Measurements from ENCODE around the gene CCDC85B. TPM values are rescaled to one million over a fixed set of nuclear protein-coding genes. Genes with fewer than 3 reads are reported as not detected.
"Not testable (repeated sequence)": the region's sequence is repeated elsewhere in the genome, so short reads cannot be mapped to it uniquely, and the experiment has no call there.

Gene CCDC85B
- 10 to 100 TPM; 16.0 to 34.3 (median 28.0) TPM for total RNA-seq

DNA sequence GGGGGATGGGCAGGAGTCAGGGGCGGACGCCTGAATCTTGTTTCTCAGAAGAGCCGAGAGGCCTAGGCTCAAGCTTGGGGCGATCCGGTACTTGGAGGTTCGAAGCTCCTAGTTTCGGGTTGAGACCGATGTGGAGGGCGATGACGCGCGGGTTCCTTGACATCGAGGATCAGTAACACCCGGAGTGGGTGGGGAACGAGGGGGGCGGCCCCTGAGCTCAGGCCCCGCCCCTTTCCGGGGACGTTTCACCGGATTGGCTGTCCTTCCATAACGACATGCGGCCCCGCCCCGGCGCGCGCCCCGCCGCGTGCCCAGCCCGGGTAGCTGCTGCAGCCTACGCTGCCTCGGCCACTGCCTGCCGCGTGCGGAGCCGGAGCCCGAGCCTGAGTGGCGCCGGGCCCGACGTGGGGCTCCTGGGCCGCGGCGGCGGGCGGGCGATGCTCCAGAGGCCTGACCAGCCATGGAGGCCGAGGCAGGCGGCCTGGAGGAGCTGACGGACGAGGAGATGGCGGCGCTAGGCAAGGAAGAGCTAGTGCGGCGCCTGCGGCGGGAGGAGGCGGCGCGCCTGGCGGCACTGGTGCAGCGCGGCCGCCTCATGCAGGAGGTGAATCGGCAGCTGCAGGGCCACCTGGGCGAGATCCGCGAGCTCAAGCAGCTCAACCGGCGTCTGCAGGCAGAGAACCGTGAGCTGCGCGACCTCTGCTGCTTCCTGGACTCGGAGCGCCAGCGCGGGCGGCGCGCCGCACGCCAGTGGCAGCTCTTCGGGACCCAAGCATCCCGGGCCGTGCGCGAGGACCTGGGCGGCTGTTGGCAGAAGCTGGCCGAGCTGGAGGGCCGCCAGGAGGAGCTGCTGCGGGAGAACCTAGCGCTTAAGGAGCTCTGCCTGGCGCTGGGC is at the start of gene CCDC85B:
TSS of gene CCDC85B (plus strand) at position 350 of the 895 bp plus-strand sequence. CDS start at position 461, 111 bp downstream.
- TF ChIP-seq POLR2A (IDR thresholded peaks at IDR 0.05) (peak in 3 of 4 donors; percentile 82 to 99 (median 96)), CTCF (IDR thresholded peaks at IDR 0.05) (peak in 3 of 6 experiments; percentile 20 to 25 (median 20))
- peak; percentile 91 for DNase-seq
- Histone ChIP-seq H3K27me3 (no peaks in the 10 kb centered on the region), H3K27ac (peak within 1 kb of the TSS; percentile 93 to 98 (median 97)), H3K9me3 (no peaks in the 10 kb centered on the region), H3K36me3 (peaks cover 0 to 38% (median 3%) of the 10 kb centered on the region in 3 donors), H3K4me3 (peak within 1 kb of the TSS; percentile 64 to 90 (median 83)), H3K4me1 (peaks cover 53 to 82% (median 57%) of the 10 kb centered on the region in 3 donors)
- WGBS, 2 donors = 0% methylated on average over 7 to 9 of the region's 94 CpGs
- intact Hi-C loops (cut with DNase I) = no loop called here

DNA sequence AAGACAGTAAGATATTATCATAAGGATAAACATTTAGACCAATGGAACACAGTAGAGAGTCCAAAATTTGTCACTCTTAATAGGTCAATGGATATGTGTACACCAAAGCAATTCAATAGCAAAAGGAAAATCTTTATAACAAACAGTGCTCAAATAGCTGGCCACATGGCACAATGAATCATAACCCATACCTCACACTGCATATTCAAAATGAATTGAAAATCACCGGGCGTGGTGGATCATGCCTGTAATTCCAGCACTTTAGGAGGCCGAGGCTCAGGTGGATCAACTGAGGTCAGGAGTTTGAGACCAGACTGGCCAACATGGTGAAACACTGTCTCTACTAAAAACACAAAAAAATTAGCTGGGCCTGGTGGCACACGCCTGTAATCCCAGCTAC is 48.3 kb upstream of the CCDC85B start:
- Histone ChIP-seq H3K4me1 (no peaks in the 10 kb centered on the region), H3K36me3 (no peaks in the 10 kb centered on the region), H3K9me3 (no peaks in the 10 kb centered on the region), H3K4me3 (no peak overlapping the region), H3K27ac (no peak overlapping the region), H3K27me3 (no peaks in the 10 kb centered on the region)
- no peak for DNase-seq
- no peak for TF ChIP-seq CTCF (IDR thresholded peaks at IDR 0.05)
- no peak for TF ChIP-seq POLR2A (IDR thresholded peaks at IDR 0.05)
- 71 to 80% methylated on average over 4 of the region's 4 CpGs for WGBS, 2 donors
- intact Hi-C loops (cut with DNase I) = no loop called here

DNA sequence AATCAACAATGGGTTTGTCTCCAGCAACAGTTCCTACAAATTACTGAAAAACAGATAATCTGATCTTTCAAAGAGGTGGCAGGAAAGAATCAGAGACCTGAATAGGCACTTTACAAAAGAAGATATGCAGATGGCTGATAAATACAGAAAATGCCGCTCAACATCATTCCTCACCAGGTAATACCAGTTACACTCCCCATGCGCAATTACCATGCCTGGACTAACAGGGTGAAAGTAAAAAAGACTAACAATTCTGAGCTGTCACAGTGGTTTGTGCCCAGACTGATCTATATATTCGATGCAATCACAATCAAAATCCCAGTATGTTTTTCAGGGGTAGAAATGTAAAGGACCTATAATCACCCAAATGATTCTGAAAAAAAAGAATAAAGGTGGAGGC is 46.7 kb upstream of the CCDC85B start:
- intact Hi-C loops (cut with DNase I) = no loop called here
- no peak for TF ChIP-seq POLR2A (IDR thresholded peaks at IDR 0.05)
- TF ChIP-seq CTCF (IDR thresholded peaks at IDR 0.05) = no peak

GRCh38 chr11:65844231-65844872 is 46.1 kb upstream of the CCDC85B start:
- intact Hi-C loops (cut with DNase I) = no loop called here
- DNase-seq = no peak
- 79 to 80% methylated on average over 9 to 10 of the region's 10 CpGs for WGBS, 2 donors
- H3K36me3 ChIP-seq = no peaks in the 10 kb centered on the region
- H3K27ac ChIP-seq = no peak overlapping the region
- no peak overlapping the region for H3K4me3 ChIP-seq
- no peaks in the 10 kb centered on the region for H3K27me3 ChIP-seq
- H3K4me1 ChIP-seq = no peaks in the 10 kb centered on the region
- no peak for TF ChIP-seq POLR2A (IDR thresholded peaks at IDR 0.05)
- no peak for TF ChIP-seq CTCF (IDR thresholded peaks at IDR 0.05)
- no peaks in the 10 kb centered on the region for H3K9me3 ChIP-seq

More for the DNA sequence above, 46.7 kb upstream of the CCDC85B start:
- Histone ChIP-seq H3K27me3 (no peaks in the 10 kb centered on the region), H3K9me3 (no peaks in the 10 kb centered on the region), H3K4me1 (no peaks in the 10 kb centered on the region), H3K27ac (no peak overlapping the region), H3K36me3 (no peaks in the 10 kb centered on the region), H3K4me3 (no peak overlapping the region)
- DNase-seq = no peak
- 85 to 89% methylated on average over 3 of the region's 3 CpGs for WGBS, 2 donors

GRCh38 chr11:65847746-65848145 is 42.7 kb upstream of the CCDC85B start:
- DNase-seq = no peak
- intact Hi-C loops (cut with DNase I) = no loop called here
- 54 to 64% methylated on average over 2 to 3 of the region's 3 CpGs for WGBS, 2 donors

GRCh38 chr11:65848693-65849092 is 41.8 kb upstream of the CCDC85B start:
- H3K36me3 ChIP-seq = peaks cover 15 to 33% (median 17%) of the 10 kb centered on the region in 3 donors
- intact Hi-C loops (cut with DNase I); H3K4me3 ChIP-seq; H3K27me3 ChIP-seq; H3K9me3 ChIP-seq; DNase-seq; H3K27ac ChIP-seq; H3K4me1 ChIP-seq: not testable (repeated sequence)
- WGBS, 2 donors = 54 to 55% methylated on average over 6 to 7 of the region's 7 CpGs

More at GRCh38 chr11:65847746-65848145, 42.7 kb upstream of the CCDC85B start:
- H3K27ac ChIP-seq = no peak overlapping the region
- no peaks in the 10 kb centered on the region for H3K9me3 ChIP-seq
- H3K4me3 ChIP-seq = no peak overlapping the region
- TF ChIP-seq CTCF (IDR thresholded peaks at IDR 0.05) (no peak), POLR2A (IDR thresholded peaks at IDR 0.05) (no peak)
- peaks cover 6 to 24% (median 8%) of the 10 kb centered on the region in 3 donors for H3K36me3 ChIP-seq
- H3K4me1 ChIP-seq = no peaks in the 10 kb centered on the region
- no peaks in the 10 kb centered on the region for H3K27me3 ChIP-seq

Data from esophagus squamous epithelium (tissue), 5 donors.